ENCODE measurements around the gene OPRL1. TPM values are rescaled to one million over a fixed set of nuclear protein-coding genes. Genes with fewer than 3 reads are reported as not detected.

OPRL1 gene
- total RNA-seq, 1 donor, result 0.63 TPM

GRCh38 chr20:64069209-64069613, 10.7 kb upstream of the OPRL1 start:
- DNase-seq (ENCODE audit: low read depth), result no peak
- TF ChIP-seq CTCF (IDR thresholded peaks at IDR 0.05; ENCODE audit: insufficient read depth, low read length), result no peak
- no peak overlapping the region for H3K4me3 ChIP-seq (ENCODE audit: low read depth, low read length)

- DNase-seq (ENCODE audit: low read depth), result no peak
- TF ChIP-seq CTCF (IDR thresholded peaks at IDR 0.05; ENCODE audit: insufficient read depth, low read length), result peak; percentile 75
- H3K4me3 ChIP-seq (ENCODE audit: low read depth, low read length), result no peak overlapping the region
These were observed 10.2 kb upstream of the OPRL1 start for GRCh38 chr20:64069614-64070243.

GRCh38 chr20:64070244-64070993, 9.5 kb upstream of the OPRL1 start:
- TF ChIP-seq CTCF (IDR thresholded peaks at IDR 0.05; ENCODE audit: insufficient read depth, low read length), result no peak
- H3K4me3 ChIP-seq (ENCODE audit: low read depth, low read length), result no peak overlapping the region
- no peak for DNase-seq (ENCODE audit: low read depth)

- no peak overlapping the region for H3K4me3 ChIP-seq (ENCODE audit: low read depth, low read length)
- DNase-seq (ENCODE audit: low read depth), result no peak
- TF ChIP-seq CTCF (IDR thresholded peaks at IDR 0.05; ENCODE audit: insufficient read depth, low read length), result no peak
These were observed 8.2 kb upstream of the OPRL1 start for GRCh38 chr20:64071341-64072332.

- no peak for TF ChIP-seq CTCF (IDR thresholded peaks at IDR 0.05; ENCODE audit: insufficient read depth, low read length)
- H3K4me3 ChIP-seq (ENCODE audit: low read depth, low read length), result no peak overlapping the region
- no peak for DNase-seq (ENCODE audit: low read depth)
These were observed 7.3 kb upstream of the OPRL1 start for GRCh38 chr20:64072498-64073063.

- no peak for DNase-seq (ENCODE audit: low read depth)
- TF ChIP-seq CTCF (IDR thresholded peaks at IDR 0.05; ENCODE audit: insufficient read depth, low read length), result no peak
- no peak overlapping the region for H3K4me3 ChIP-seq (ENCODE audit: low read depth, low read length)
These were observed 6.3 kb upstream of the OPRL1 start for GRCh38 chr20:64073476-64074183.
